H1 (cell line): ENCODE results near the gene ARL5C. TPM values are rescaled to one million over a fixed set of nuclear protein-coding genes. Genes with fewer than 3 reads are reported as not detected.

Experiments used
- BACH1 ChIP-seq: IDR thresholded peaks from 2 replicates; pipeline ENCODE4 v1.6.1; 2012; ENCODE audit warnings: low read length, improper control_type of control experiment
- BRCA1 ChIP-seq: IDR thresholded peaks from 2 replicates; pipeline ENCODE4 v1.6.1; 2012; ENCODE audit warnings: low read depth, low read length, improper control_type of control experiment
- CBX8 ChIP-seq: fragments of 300-800, 300-1000 bp; sonication (generic); IDR thresholded peaks from 2 replicates; pipeline ENCODE4 v1.7.1; 2016; ENCODE audit warnings: low read depth, low read length, borderline replicate concordance
- EP300 ChIP-seq, 2 experiments: IDR thresholded peaks; 1 replicate in 1 of 2; 2 replicates in 1 of 2; pipeline ENCODE4 v1.6.1; 2011 to 2012; ENCODE audit warnings: low read depth in 2 of 2, low read length in 2 of 2, mild to moderate bottlenecking in 2 of 2, borderline replicate concordance in 1 of 2, inconsistent platforms in 1 of 2, moderate library complexity in 1 of 2
- EZH2 ChIP-seq: fragments of 200-600 bp; sonication (generic); IDR thresholded peaks from 2 replicates; pipeline ENCODE4 v1.7.1; 2012; ENCODE audit warnings: low read depth, mild to moderate bottlenecking, moderate library complexity, low read length, inconsistent platforms; ENCODE audit not compliant: severe bottlenecking
- FOSL1 ChIP-seq: IDR thresholded peaks from 2 replicates; pipeline ENCODE4 v1.6.1; 2011; ENCODE audit warnings: mild to moderate bottlenecking, low read depth, low read length, moderate library complexity; ENCODE audit not compliant: insufficient read depth
- GABPA ChIP-seq: IDR thresholded peaks from 2 replicates; pipeline ENCODE4 v1.6.1; 2011; ENCODE audit warnings: mild to moderate bottlenecking, low read length, moderate library complexity, borderline replicate concordance; ENCODE audit not compliant: insufficient read depth
- GTF2F1 ChIP-seq: IDR thresholded peaks from 2 replicates; pipeline ENCODE4 v1.6.1; 2012; ENCODE audit warnings: low read depth, low read length, improper control_type of control experiment, borderline replicate concordance
- NRF1 ChIP-seq: IDR thresholded peaks from 2 replicates; pipeline ENCODE4 v1.6.1; 2011; ENCODE audit warnings: mild to moderate bottlenecking, low read depth, low read length, improper control_type of control experiment
- POLR2AphosphoS5 ChIP-seq: IDR thresholded peaks from 2 replicates; pipeline ENCODE4 v1.6.1; 2011; ENCODE audit warnings: low read depth, low read length
- RAD21 ChIP-seq, 2 experiments: IDR thresholded peaks in 1 of 2; conservative IDR thresholded peaks in 1 of 2; 2 replicates each; pipeline ENCODE4 v1.6.1; 2011; ENCODE audit warnings: low read depth in 2 of 2, low read length in 2 of 2, improper control_type of control experiment in 1 of 2, inconsistent platforms in 1 of 2, mild to moderate bottlenecking in 1 of 2, moderate library complexity in 1 of 2
- SP1 ChIP-seq: IDR thresholded peaks from 2 replicates; pipeline ENCODE4 v1.6.1; 2011; ENCODE audit warnings: low read depth, low read length
- SUZ12 ChIP-seq: fragments of 200-600 bp; sonication (generic); IDR thresholded peaks from 2 replicates; pipeline ENCODE4 v1.6.1; 2012; ENCODE audit warnings: mild to moderate bottlenecking, inconsistent platforms, low read length, moderate library complexity, mixed read lengths
- TAF7 ChIP-seq: optimal IDR thresholded peaks from 2 replicates; pipeline ENCODE3; 2011; ENCODE audit warnings: low read depth, mild to moderate bottlenecking, inconsistent platforms, low read length, moderate library complexity, borderline replicate concordance
- TEAD4 ChIP-seq: IDR thresholded peaks from 2 replicates; pipeline ENCODE4 v1.6.1; 2012; ENCODE audit warnings: low read depth, low read length, inconsistent platforms, mixed read lengths
- polyA plus RNA-seq, 7 experiments: library from polyadenylated mRNA; depleted of rRNA in 3 of 7; stranded (reverse) in 5 of 7; unstranded in 2 of 7; fragments of >200 nt in 5 of 7; fragments of 200-250 nt in 2 of 7; gene quantifications; 1 replicate in 5 of 7; 2 replicates in 1 of 7; 4 replicates in 1 of 7; pipeline versions ENCODE4 v1.2.1 to v1.2.3, GENCODE V29; 2011 to 2013; ENCODE audit warnings: missing spikeins in 2 of 7, mixed read lengths in 2 of 7
- total RNA-seq: library from RNA; stranded (reverse); fragmentation: NEBNext Ultra II Directional; extraction: Animal tissue kit (Norgen Biotek cat#: 25700); gene quantifications from 2 replicates; pipeline ENCODE4 v1.2.1, GENCODE V29; 2021
- TF ChIP-seq, protein P1 (sequence below), 3 experiments: IDR thresholded peaks; 1 replicate in 2 of 3; 2 replicates in 1 of 3; pipeline versions ENCODE4 v1.5.1 to v1.6.1; 2011; ENCODE audit warnings: low read length in 3 of 3, mild to moderate bottlenecking in 3 of 3, inconsistent platforms in 2 of 3, low read depth in 1 of 3, moderate library complexity in 1 of 3; ENCODE audit not compliant: insufficient read depth in 1 of 3; ENCODE audit errors: control extremely low read depth in 1 of 3
- TF ChIP-seq, protein P2 (sequence below): IDR thresholded peaks from 2 replicates; pipeline ENCODE4 v1.6.1; 2012; ENCODE audit warnings: inconsistent platforms
- TF ChIP-seq, protein P3 (sequence below): IDR thresholded peaks from 2 replicates; pipeline ENCODE4 v1.6.1; 2012; ENCODE audit warnings: low read length, inconsistent platforms

The ARL5C gene
- total and polyA plus RNA-seq, 2 of the 8 experiments (the other 6 are each of a cell fraction or from before 2014, with no cell fraction given) = not detected

DNA sequence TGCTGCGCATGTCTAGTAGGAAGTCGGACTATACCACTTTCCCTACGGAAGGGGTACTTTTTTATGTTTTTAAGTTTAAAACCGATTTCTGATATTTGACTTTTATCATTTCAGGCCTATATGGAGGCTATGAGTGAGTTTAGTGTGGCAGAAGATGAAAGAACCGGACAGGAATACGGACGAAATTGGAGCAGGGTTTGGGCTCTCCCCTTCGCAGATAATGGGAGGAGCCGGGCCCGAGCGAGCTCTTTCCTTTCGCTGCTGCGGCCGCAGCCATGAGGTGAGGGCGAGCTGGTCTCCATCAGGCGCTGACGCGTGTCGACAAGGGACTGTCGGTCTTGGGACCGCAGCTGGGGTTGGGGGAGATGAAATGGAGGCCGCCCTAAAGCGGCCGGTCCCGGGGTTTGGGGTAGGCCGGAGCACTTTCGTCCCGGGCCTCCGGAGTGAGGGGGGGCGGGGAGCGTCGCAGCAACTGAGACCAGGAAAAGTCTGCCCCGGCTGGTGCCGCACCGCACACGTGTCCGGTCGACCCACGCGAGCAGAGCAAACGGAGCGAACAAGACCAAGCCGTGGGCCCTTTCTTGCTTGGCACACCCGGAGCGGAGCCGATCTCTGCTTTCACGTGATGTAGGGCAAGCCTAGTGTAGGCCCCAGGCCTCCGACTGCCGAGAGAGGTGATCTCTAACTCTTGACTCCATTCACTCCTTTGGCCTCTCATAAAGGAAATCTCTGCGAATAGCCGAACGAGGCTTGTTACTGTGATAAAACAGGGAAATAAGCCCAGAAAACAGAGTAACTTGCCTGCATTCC is 34.3 kb upstream of the ARL5C start, which contains the start of gene RPL19 (continued):
- TF ChIP-seq NRF1 (peak; percentile 79; the same call in 1 of the 2 replicates), TEAD4 (no peak), SP1 (no peak; the same call in 1 of the 2 replicates), EZH2 (no peak), BACH1 (no peak), TAF7 (peak; percentile 97), GTF2F1 (peak; percentile 80; the same call in 1 of the 2 replicates), POLR2AphosphoS5 (peak; percentile 94), SUZ12 (no peak), BRCA1 (0 out of 2 replicates have a peak, but pooled peaks have one; percentile 28), RAD21 (IDR thresholded peaks at IDR 0.05 in 1 of 2, conservative IDR thresholded peaks at IDR 0.05 in 1 of 2; ENCODE audit: low read depth in 2 of 2, low read length in 2 of 2) (no peak), CBX8 (no peak), FOSL1 (no peak), GABPA (no peak), EP300 (IDR thresholded peaks at IDR 0.05; ENCODE audit: borderline replicate concordance in 1 of 2, low read depth in 2 of 2, low read length in 2 of 2) (peak in 1 of 2 experiments; percentile 100; a peak in 2 of 3 replicates)
- TF ChIP-seq, protein P1, sequence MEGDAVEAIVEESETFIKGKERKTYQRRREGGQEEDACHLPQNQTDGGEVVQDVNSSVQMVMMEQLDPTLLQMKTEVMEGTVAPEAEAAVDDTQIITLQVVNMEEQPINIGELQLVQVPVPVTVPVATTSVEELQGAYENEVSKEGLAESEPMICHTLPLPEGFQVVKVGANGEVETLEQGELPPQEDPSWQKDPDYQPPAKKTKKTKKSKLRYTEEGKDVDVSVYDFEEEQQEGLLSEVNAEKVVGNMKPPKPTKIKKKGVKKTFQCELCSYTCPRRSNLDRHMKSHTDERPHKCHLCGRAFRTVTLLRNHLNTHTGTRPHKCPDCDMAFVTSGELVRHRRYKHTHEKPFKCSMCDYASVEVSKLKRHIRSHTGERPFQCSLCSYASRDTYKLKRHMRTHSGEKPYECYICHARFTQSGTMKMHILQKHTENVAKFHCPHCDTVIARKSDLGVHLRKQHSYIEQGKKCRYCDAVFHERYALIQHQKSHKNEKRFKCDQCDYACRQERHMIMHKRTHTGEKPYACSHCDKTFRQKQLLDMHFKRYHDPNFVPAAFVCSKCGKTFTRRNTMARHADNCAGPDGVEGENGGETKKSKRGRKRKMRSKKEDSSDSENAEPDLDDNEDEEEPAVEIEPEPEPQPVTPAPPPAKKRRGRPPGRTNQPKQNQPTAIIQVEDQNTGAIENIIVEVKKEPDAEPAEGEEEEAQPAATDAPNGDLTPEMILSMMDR (IDR thresholded peaks at IDR 0.05; ENCODE audit: control extremely low read depth in 1 of 3, insufficient read depth in 1 of 3, low read depth in 1 of 3, low read length in 3 of 3) = no peak
- TF ChIP-seq, protein P2, sequence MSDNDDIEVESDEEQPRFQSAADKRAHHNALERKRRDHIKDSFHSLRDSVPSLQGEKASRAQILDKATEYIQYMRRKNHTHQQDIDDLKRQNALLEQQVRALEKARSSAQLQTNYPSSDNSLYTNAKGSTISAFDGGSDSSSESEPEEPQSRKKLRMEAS = peak; percentile 80
- TF ChIP-seq, protein P3, sequence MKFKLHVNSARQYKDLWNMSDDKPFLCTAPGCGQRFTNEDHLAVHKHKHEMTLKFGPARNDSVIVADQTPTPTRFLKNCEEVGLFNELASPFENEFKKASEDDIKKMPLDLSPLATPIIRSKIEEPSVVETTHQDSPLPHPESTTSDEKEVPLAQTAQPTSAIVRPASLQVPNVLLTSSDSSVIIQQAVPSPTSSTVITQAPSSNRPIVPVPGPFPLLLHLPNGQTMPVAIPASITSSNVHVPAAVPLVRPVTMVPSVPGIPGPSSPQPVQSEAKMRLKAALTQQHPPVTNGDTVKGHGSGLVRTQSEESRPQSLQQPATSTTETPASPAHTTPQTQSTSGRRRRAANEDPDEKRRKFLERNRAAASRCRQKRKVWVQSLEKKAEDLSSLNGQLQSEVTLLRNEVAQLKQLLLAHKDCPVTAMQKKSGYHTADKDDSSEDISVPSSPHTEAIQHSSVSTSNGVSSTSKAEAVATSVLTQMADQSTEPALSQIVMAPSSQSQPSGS = no peak
